Measurements from ENCODE around the gene RGS19.
A peak's percentile ranks its signal among the peaks of the same experiment; 100 is the strongest.
"Not testable (repeated sequence)": the region's sequence is repeated elsewhere in the genome, so short reads cannot be mapped to it uniquely, and the experiment has no call there.

The RGS19 gene

DNA sequence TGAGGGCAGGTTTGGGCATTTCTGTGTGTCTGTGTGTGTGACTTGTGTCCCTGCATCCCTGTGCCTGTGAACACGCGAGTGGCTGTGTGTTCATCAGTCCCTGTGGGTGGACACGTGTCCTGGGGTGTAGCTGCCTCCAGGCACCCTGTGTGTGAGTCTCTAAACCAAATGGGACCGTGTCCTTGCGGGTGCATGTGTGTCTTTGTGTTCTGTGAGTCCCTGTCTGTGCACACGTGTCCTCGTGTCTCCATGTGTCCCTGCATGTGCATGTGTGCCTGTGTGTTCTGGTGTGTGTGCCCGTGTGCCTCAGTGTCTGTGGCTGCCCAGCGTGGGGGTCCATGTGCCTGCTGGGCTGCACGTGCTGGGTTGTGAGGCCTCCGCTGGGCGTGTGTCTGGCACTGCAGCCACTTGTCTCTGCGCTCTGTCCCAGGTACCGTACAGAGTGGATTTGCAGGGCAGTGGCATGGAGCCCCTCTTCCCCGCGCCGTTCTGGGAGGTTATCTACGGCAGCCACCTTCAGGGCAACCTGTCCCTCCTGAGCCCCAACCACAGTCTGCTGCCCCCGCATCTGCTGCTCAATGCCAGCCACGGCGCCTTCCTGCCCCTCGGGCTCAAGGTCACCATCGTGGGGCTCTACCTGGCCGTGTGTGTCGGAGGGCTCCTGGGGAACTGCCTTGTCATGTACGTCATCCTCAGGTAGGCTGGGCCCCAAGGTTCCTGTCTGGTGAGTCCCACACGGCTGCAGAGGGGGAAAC lies 13.1 kb upstream of the RGS19 start:
- DNase-seq = no peak

DNA sequence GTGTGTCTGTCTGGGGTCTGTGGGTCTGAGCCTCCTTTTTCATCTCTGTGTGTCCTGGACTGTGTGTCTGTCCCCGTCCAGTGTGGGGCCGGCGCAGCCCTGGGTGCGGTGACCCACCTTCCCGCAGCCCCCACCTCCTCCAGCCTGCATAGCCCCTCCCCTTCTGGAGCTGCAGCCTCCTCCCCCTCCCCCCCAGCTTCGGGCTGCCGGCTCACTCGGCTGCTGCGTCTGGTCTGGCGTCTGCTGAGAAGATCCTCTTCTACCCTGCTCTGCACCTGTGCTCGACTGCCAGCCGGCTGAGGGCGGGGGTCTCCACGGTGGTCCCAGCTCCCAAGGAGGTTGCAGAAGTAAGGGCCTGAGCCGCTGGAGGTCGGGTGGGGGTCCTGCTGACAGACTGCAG lies 12.5 kb upstream of the RGS19 start:
- no peak for DNase-seq

GRCh38 chr20:64091340-64091739 lies 12.0 kb upstream of the RGS19 start:
- no peak for DNase-seq

DNA sequence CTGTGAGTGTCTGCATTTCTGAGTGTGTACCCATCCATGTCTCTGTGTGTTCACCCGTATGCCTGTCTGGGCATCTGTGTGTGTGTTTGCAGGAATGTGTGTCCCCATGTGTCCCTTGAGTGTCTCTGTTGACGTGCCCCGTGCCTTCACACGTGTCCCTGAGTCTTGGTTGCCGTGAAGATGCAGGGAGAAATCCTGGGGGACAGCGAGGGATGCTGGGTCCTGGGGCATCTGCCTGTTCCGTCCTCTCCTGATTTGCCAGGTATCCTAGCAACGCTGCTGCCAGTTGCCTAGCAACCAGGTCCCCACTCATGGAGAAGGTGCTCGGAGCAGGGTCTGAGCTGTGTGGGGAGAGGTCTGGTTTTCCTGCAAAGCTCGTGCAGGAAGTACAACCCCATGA lies 10.8 kb upstream of the RGS19 start:
- DNase-seq = no peak

DNA sequence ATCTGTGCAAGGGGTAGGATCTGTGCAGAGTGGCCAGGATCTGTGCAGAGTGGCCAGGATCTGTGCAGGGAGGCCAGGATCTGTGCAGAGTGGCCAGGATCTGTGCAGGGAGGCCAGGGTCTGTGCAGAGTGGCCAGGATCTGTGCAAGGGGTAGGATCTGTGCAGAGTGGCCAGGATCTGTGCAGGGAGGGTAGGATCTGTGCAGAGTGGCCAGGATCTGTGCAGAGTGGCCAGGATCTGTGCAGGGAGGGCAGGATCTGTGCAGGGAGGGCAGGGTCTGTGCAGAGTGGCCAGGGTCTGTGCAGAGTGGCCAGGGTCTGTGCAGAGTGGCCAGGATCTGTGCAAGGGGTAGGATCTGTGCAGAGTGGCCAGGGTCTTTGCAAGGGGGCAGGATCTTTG lies 9.3 kb upstream of the RGS19 start:
- not testable (repeated sequence) for DNase-seq

- not testable (repeated sequence) for DNase-seq
Observed at GRCh38 chr20:64087226-64087825, 8.0 kb upstream of the RGS19 start.

GRCh38 chr20:64086801-64087200 lies 7.5 kb upstream of the RGS19 start:
- no peak for DNase-seq

DNA sequence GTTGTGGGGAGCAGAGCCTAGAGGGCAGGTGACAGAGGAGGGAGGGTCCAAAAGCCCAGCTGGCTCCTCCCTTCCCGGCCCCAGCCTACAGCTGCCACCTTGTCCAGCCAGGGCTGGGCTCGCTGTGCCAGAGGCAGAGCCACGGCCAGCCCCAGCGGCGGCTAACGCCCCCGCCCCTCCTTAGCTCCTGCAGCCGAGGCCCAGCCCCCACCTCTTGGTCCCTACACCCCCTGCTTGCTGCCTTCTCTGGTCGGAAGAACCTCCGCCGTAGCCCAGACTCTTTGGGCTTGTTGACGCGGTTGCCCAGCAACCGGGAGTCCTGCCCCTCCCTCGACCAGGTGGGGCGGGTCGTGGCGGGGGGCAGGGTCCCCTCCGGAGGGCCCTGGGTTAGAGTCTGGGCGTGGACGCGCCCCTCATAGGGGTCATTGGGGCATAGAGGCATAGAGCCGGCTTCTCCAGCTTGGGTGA lies 5.4 kb upstream of the RGS19 start:
- DNase-seq = no peak

- no peak for DNase-seq
Observed at GRCh38 chr20:64083804-64084684, 4.7 kb upstream of the RGS19 start, which contains the start of gene LKAAEAR1. Gene LKAAEAR1 (minus strand): TSS chr20:64084398. CDS start chr20:64084219, 179 bp downstream.

DNA sequence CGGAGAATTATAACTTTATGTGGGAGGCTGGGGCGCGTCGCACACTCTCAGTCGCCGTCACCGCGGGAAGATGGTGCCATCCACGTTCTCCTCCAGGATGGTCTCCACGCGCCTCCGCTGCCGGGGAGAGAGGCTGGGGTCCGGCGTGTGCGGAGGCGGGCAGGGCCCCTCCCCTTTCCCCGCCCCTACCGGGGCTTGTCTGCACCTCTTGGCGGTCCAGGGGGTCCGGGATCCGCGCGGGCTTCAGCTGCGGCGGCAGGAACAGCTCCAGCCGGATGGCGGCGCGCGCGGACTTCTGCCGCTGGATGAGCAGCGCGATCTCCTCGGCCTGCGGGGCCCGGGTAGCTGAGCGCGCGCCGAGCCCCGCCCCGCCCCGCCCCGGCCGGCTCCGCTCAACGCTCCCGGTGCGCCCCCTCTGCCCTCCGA lies 4.1 kb upstream of the RGS19 start:
- peak; percentile 72 for DNase-seq

- DNase-seq = no peak
Observed at GRCh38 chr20:64082820-64083377, 3.6 kb upstream of the RGS19 start.

- no peak for DNase-seq
Observed at GRCh38 chr20:64082126-64082731, 2.9 kb upstream of the RGS19 start.

- DNase-seq = no peak
Observed at GRCh38 chr20:64081624-64081964, 2.3 kb upstream of the RGS19 start.

DNA sequence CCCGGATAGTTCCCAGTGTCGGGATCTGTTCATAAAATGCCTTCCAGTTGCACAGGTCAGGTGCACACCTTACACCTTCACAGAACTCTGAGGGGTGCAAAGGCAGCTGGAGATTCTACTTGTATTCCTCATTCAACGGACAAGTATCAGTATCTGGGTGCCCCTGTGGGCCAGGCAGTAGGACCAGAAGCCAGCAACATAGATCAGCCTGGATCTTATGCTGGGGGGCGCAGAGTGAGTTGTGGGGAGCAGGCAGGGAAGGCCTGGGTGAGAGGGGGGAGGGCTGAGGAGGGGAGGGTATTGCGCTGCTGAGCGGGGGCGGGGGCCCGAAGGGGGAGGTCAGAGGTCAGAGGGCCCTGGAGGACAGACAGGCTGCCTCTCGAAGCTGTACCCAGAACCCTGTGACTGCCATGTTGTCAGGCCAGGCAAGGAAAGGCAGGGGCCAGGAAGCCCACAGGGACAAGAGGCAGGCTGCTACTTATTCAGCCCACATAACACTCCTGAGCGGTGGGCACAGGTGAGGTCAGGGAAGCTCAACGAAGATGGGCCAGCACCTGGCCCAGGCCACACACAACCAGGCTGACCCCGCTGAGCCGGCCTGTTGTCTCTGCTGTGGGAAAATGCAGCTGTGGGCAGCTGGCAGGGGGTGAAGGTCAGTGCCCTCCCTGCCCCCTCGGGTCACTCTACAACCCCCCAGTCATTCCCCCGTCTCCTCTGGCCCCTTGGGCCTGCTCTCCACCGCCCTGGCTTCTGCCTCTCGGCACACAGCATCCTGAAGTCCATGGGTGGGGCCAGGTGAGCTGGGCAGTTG lies 1.7 kb upstream of the RGS19 start:
- DNase-seq = no peak

GRCh38 chr20:64080013-64080812 lies 895 bp upstream of the RGS19 start, which contains the start of gene OPRL1:
Gene OPRL1 (plus strand): TSS chr20:64080082. CDS start chr20:64092721, 12,639 bp downstream.
- DNase-seq = no peak

DNA sequence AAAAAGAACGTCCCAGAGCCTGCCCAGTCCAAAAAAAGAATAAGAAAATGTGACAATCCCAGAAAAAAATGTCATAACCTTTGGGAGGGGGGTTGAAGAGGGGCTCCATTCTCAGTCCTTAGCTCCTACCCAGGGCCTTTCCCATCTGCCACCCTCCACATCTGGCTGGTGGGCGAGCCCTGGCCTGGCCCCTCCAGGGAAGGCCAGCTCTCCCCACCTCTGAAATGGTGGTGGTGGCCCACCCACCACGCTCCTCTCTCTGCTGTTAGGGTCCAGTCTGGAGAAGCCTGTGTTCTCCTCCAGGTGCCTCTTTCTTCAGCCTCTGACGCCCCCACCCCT lies 415 bp downstream of the RGS19 start:
- no peak for DNase-seq

DNA sequence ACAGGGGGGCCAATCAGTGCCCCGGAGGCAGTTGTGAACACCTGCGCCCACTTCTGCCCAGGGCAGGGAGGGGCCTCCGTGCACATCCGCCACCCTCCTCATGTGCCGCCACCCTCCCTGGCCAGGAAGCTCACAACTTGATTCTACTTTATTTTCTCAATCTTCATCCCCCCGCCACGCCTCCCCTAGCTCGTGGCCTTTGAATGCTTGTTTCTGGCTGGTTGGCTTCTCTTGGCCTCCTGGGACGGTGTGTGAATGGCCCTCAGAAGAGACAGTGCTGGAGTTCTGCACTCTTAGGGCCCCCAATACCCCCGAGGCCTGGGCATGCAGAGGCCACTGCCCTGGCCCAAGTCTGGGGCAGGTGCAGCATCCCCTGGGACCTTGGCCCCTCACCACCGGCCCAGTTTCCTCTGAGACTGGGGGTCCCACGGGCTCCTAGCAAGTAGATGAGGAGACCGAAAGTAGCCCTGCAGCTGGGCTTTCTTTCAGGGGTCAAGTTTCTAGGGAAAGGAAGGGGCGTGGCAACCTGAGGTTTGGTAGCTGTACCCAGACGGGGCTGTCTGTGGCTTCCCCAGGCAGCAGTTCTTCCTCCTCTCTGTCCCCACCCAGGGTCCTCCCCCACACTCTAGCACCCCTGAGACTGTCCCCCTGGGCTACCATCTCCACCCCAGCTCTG lies 1.3 kb downstream of the RGS19 start:
- no peak for DNase-seq

GRCh38 chr20:64077541-64077875 lies 1.8 kb downstream of the RGS19 start:
- no peak for DNase-seq

DNA sequence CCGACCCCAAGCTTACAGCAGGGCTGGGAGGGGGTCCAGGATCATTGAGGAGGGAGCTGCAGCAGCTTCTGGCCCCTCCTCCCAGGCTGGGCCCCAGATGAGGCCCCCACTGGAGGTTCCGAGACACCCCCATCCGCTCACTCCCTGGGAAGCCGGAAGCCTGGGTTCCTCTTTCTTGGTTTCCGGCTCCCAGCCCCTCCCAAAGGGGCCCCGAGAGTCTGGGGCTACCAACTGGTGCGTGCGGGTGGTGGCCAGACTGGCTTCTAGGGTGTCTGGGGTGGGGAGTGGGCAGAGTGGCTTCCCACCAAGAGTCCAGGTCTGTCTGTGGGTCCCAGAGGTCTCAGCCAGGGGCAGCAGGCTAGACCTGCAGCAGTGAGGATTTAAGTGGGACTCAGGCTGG lies 2.2 kb downstream of the RGS19 start:
- no peak for DNase-seq

Measured in NCI-H226 (cell line).